ENCODE measurements around the gene MAST4.

DNA sequence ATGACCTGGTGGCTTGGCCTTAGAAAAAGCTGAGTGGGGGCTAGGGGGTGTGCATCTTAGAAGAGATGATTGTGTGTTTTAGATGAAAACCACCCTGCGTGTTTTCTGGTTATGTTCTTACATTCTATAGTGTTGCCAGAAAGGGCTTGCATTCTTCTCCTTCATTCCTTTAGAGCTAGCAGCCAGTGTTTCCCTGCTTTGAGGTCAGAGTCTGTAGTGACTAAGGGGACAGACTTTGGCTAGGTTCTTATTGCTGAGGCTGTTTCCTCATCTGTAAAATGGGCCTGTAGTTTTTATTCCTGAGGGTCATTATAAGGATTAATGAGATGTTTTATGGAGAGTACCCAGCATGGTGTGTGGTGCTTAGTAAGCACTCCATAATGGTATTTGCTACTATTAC is 6.4 kb downstream of the MAST4 start:
- no peak for TF ChIP-seq POLR2A (IDR thresholded peaks at IDR 0.05; ENCODE audit: low read depth, low read length)
- TF ChIP-seq POLR2AphosphoS5 (IDR thresholded peaks at IDR 0.05; ENCODE audit: low read depth, low read length), result no peak
- TF ChIP-seq PAX5 (IDR thresholded peaks at IDR 0.05; ENCODE audit: insufficient read depth, low read length, severe bottlenecking), result no peak

Data from GM12891 (cell line).